Stimulated activated CD8-positive, alpha-beta memory T cell treated with anti-CD3 and anti-CD28 coated beads, Interleukin-15, amount 100 ng/mL, for 4 hours (primary cell): ENCODE results near the gene PRKCE.
"Not testable (repeated sequence)": the region's sequence is repeated elsewhere in the genome, so short reads cannot be mapped to it uniquely, and the experiment has no call there.

Experiments used
- DNase-seq, 2 donors: peaks; one replicate each; pipeline ENCODE4 v3.0.0-alpha.2; 2020; ENCODE audit warnings: low read depth in 2 of 2

PRKCE gene

GRCh38 chr2:45889053-45889452 lies 237.6 kb downstream of the PRKCE start:
- no peak for DNase-seq

DNA sequence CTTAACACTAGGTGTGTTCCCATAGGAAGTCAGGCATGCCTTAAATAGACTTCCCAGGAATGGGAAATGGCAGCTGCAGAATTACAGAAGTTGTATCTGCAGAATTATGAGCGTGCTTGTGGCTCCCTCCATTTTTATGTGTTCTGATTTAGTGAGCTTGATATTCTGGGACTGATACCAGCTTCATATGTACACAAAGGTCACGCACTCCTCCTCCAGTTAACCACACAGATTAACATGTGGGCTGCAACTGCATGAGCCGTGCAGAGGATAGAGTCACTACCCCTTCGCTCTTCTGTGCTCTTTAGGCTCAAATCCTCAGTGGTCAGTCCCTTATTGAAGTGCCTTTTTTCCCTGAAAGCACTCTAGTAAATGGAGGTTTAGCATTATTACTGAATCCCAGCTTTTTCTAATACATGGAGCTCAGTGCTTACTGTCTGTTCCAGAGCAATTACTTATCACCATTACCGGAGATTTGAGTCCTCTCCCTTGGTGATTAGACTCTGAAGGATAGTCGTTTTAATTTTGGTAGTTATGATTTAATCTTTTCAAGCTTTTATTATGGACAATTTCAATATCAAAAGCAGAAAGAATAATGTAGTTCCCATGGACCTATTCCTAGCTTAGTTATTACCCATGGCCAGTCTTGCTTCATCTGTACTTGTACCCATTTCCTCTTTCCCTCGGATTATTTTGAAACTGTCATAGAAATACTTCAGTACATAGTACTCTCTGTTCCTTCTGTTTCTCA lies 238.3 kb downstream of the PRKCE start:
- no peak for DNase-seq

GRCh38 chr2:45890371-45890646 lies 238.8 kb downstream of the PRKCE start:
- DNase-seq = not testable (repeated sequence)

- no peak for DNase-seq
Measured at GRCh38 chr2:45890819-45891218, 239.3 kb downstream of the PRKCE start.

- DNase-seq = no peak
Measured at GRCh38 chr2:45891719-45892424, 240.4 kb downstream of the PRKCE start.

- no peak for DNase-seq
Measured at GRCh38 chr2:45892425-45892745, 240.9 kb downstream of the PRKCE start.

DNA sequence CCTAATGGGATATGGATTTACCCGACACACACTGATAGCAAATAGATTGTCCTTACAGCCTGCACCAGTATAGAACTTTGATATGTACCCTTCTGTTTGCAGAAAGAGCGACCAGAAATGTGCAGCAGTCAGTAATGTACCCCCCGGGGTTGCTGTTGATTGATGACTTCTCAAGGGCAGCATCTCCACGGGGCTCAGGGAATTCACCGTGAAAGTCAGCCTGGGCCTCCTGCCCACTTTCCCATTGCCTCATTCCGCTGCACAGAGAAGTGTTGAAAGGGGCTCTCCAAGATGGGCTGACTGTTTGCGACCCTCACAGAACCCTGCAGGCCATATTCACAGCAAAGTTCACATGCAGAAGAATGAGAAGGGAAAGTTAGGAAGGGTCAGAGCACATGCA lies 241.3 kb downstream of the PRKCE start:
- DNase-seq = no peak

DNA sequence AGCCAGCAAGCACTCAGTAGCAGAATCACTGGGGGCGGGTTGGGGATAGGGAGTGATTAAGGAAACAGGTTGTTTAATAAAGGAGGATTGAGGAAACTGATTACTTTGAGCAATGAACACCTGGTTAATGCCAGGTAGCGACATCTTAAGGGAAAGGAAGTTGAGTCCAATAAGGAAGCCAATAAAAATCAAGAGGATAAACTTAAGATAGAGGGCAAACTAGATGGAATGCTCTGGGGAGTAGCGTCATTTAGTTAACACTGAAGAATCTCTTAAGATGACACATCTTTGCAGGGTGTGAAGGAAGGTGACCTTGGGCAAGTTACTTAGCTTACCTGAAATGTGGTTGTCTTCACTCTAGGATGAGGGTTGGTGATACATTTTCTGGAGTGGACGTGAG lies 242.7 kb downstream of the PRKCE start:
- no peak for DNase-seq

GRCh38 chr2:45895241-45895861 lies 243.9 kb downstream of the PRKCE start:
- no peak for DNase-seq

DNA sequence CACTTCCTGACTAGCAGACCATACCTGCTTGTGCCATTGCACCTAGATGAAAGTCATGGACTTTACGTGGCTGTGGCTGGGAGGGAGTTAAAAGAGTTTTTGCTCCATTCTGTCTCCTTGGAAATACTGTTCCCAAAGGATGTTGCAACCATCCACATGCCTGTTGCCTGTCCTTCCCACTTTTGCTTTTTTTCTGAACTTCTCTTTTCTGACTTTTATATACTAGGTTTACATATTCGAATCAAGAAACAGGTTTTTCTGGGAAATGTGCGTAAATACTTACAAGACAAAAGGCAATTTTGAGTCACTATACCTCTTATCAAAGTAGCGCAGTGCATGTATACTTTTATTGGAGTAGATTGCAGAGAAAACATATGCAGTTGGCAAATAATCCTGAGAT lies 244.8 kb downstream of the PRKCE start:
- DNase-seq = no peak

DNA sequence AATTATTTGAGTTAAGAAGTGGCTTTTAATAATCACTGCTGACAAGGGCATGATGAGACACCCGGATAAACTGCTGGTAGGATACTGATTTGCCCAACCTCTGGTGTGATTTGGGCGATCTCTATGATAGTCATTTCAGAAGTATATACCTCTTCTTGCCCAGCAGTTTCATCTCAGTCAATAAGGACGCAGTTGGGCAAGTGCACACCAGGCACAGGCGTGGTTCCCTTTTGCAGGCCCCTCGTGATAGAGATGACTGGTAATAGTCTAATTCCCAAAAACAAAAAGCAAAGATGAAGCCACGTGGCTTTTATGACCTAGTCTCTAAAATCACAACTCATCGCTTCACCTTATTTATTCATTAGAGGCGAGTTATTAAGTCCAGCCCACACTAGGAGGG lies 246.4 kb downstream of the PRKCE start:
- DNase-seq = no peak

- DNase-seq = no peak
Measured at GRCh38 chr2:45898819-45899218, 247.3 kb downstream of the PRKCE start.

DNA sequence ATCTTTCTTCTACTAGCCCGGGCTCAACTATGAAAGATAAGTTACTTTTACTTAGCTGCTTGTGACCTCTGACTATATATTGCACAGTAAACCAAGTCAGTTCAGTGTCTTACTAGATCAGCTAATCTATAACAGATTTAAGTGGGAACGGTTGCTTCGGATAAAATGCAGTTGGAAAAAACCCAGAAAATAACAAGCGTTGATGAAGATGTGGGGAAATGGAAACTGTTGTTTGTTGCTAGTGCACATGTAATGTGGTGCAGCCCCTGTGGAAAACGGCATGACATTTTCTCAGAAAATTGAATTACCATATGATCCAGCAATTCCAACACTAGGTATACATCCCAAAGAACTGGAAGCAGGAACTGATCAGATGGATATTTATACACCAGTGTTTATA lies 248.5 kb downstream of the PRKCE start:
- DNase-seq = no peak

GRCh38 chr2:45901468-45902032 lies 250.1 kb downstream of the PRKCE start:
- DNase-seq = no peak

DNA sequence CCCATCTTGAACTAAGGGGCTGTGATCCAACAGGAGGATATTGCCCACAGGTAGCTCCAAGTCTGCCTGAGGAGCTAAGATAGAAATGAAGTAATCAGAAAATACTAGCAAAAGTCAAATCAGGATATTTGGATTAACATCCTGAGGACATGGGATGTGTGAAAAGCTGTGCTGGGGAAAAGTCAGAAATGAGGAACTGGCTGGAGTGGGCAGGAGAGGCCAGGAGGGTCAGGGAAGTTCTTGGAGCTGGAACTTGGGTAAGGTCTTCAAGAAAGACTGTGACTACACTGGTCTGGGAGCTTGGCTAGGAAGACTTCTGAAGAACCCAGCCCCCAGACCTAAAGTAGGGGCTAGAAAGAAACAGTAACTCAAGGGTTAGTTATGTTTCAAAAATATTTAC lies 250.9 kb downstream of the PRKCE start:
- DNase-seq = no peak

GRCh38 chr2:45902781-45903375 lies 251.4 kb downstream of the PRKCE start:
- no peak for DNase-seq

DNA sequence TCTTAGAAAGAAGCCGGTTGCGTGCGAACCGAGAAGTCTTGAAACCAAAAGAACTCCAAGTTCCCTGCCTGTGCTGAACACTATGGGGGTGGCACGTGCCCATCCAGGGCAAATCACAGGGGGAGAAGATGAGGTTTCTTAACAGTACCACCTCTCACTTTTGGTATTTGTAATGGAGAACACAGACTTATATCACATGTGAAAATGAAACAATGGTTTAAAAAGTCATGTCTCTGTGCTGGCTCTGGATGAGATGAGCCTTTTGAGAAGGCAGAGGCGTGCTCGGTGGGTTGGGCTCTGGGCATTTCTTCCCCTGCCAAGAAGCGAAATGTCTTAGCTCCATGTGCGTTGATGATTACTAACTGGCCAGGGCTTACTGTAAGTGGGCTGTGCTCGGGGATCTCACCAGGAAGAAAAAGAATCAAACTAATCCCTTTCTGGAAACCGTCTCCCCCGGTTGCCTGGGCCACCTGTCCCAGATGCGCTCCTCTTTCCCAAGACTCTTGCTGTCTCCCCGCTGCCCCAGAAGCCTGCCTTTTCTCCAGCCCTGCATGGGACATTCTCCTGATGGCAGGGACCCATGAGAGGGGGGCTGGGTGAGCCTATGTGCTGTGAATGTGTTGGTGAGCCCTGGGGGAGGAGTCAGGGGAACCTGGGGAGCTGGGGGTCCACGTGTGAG lies 252.9 kb downstream of the PRKCE start:
- no peak for DNase-seq

DNA sequence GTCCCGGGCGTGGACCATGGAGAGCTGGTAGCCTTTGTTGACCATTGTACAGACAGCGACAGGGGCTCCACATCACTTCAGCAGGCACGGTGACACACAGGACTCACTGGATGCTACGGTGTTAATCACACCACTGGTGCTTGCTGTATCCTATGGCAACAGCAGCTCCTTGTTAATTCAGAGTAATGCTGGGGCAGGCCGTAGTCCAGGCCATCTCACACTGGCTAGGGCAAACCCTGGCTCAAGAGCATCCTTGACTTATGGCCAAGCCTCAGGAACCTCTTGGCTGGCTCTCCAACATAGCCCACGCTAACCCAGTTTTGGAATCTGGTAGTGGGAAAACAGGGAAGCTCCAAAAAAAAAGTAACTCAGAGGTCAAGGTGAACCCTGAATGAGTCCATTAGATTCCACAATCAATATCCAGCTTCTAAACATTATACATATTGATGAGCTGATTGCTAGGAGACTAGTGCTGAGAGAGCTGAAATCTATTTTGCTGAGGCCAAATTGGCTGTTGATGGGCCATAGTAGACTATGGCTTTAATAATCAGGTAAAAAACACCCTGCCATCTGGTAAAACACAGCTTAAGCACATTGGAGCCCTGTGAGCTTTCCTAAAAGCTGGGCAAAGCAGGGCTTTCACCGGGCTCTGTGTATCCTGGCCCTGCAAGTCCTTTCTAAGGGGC lies 253.6 kb downstream of the PRKCE start:
- no peak for DNase-seq

- no peak for DNase-seq
Measured at GRCh38 chr2:45905632-45905958, 254.1 kb downstream of the PRKCE start.

DNA sequence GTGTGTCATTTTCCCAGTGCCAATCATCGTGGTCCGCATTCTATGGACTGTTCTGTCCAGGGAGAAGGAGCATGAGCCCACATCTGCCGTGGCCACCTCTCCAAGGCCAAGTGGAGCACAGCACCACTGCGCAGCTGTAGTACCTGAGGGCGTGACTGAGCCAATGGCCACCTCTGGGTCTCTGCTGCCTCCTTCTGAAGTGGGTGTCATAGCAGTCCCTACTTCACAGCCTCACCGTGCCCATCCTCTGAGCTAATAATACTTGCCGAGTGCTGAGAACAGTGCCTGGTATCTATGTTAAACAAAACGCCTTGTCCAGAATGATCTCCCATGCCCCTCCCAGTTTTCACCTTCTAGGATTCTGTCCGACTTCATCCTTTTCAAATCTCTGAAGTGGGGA lies 256.1 kb downstream of the PRKCE start:
- no peak for DNase-seq

GRCh38 chr2:45908316-45909170 lies 257.1 kb downstream of the PRKCE start:
- DNase-seq = no peak
